ENCODE results near the gene NOS2.

NOS2 gene

GRCh38 chr17:27804113-27804512 lies 3.8 kb upstream of the NOS2 start:
- Histone ChIP-seq H3K27ac (ENCODE audit: low read length, poor library complexity, severe bottlenecking) (no peak overlapping the region), H4K91ac (ENCODE audit: low read length) (no peak overlapping the region), H2BK5ac (ENCODE audit: low read depth, low read length, poor library complexity, severe bottlenecking) (no peak overlapping the region), H3K14ac (ENCODE audit: low read length in 2 of 2) (no peak overlapping the region), H3K4me1 (ENCODE audit: control insufficient read depth, insufficient read depth, low read depth, low read length) (peaks cover 9% of the 10 kb centered on the region), H3K27me3 (ENCODE audit: control insufficient read depth in 1 of 2, insufficient read depth in 1 of 2, low read length in 2 of 2) (peaks cover 23 to 27% of the 10 kb centered on the region in 2 experiments), H2AK5ac (ENCODE audit: low read length, severe bottlenecking) (no peak overlapping the region), H3K23ac (ENCODE audit: low read length in 2 of 2) (no peak overlapping the region), H3K4me3 (ENCODE audit: insufficient read depth in 1 of 2, low read depth in 1 of 2, low read length in 2 of 2) (no peak overlapping the region), H3K79me1 (replicated peaks; ENCODE audit: low read length, poor library complexity, severe bottlenecking) (no peaks in the 10 kb centered on the region), H2BK120ac (ENCODE audit: low read depth, low read length) (no peak overlapping the region), H3K4ac (ENCODE audit: low read depth in 1 of 2, low read length in 2 of 2) (no peak overlapping the region), H3K4me2 (ENCODE audit: low read length, poor library complexity, severe bottlenecking) (no peak overlapping the region), H3K9me3 (ENCODE audit: control insufficient read depth, low read length) (no peaks in the 10 kb centered on the region), H3K18ac (ENCODE audit: low read depth in 1 of 2, low read length in 2 of 2) (no peak overlapping the region), H2BK15ac (ENCODE audit: low read depth, poor library complexity, severe bottlenecking) (no peak overlapping the region), H3K36me3 (ENCODE audit: control insufficient read depth in 1 of 2, insufficient read depth in 2 of 2, low read depth in 1 of 2, low read length in 2 of 2) (no peaks in the 10 kb centered on the region), H4K8ac (ENCODE audit: low read length) (no peak overlapping the region), H2BK12ac (ENCODE audit: low read length in 2 of 2) (no peak overlapping the region), H3K9ac (ENCODE audit: low read length) (no peak overlapping the region), H2AFZ (ENCODE audit: low read depth, low read length) (no peak overlapping the region)
- no peak for DNase-seq
- WGBS = 75% methylated on average over 10 of the region's 10 CpGs

GRCh38 chr17:27802962-27803680 lies 2.8 kb upstream of the NOS2 start:
- Histone ChIP-seq H4K8ac (ENCODE audit: low read length) (no peak overlapping the region), H2BK5ac (ENCODE audit: low read depth, low read length, poor library complexity, severe bottlenecking) (no peak overlapping the region), H3K79me1 (replicated peaks; ENCODE audit: low read length, poor library complexity, severe bottlenecking) (no peaks in the 10 kb centered on the region), H4K91ac (ENCODE audit: low read length) (no peak overlapping the region), H2BK120ac (ENCODE audit: low read depth, low read length) (no peak overlapping the region), H3K36me3 (ENCODE audit: control insufficient read depth in 1 of 2, insufficient read depth in 2 of 2, low read depth in 1 of 2, low read length in 2 of 2) (no peaks in the 10 kb centered on the region), H3K27me3 (ENCODE audit: control insufficient read depth in 1 of 2, insufficient read depth in 1 of 2, low read length in 2 of 2) (peaks cover 33 to 35% of the 10 kb centered on the region in 2 experiments), H2AFZ (ENCODE audit: low read depth, low read length) (no peak overlapping the region), H2BK12ac (ENCODE audit: low read length in 2 of 2) (no peak overlapping the region), H3K9ac (ENCODE audit: low read length) (no peak overlapping the region), H3K23ac (ENCODE audit: low read length in 2 of 2) (no peak overlapping the region), H3K4me3 (ENCODE audit: insufficient read depth in 1 of 2, low read depth in 1 of 2, low read length in 2 of 2) (no peak overlapping the region), H3K4ac (ENCODE audit: low read depth in 1 of 2, low read length in 2 of 2) (no peak overlapping the region), H3K9me3 (ENCODE audit: control insufficient read depth, low read length) (no peaks in the 10 kb centered on the region), H3K18ac (ENCODE audit: low read depth in 1 of 2, low read length in 2 of 2) (no peak overlapping the region), H3K4me2 (ENCODE audit: low read length, poor library complexity, severe bottlenecking) (no peak overlapping the region), H2AK5ac (ENCODE audit: low read length, severe bottlenecking) (no peak overlapping the region), H3K27ac (ENCODE audit: low read length, poor library complexity, severe bottlenecking) (no peak overlapping the region), H2BK15ac (ENCODE audit: low read depth, poor library complexity, severe bottlenecking) (no peak overlapping the region), H3K14ac (ENCODE audit: low read length in 2 of 2) (no peak overlapping the region), H3K4me1 (ENCODE audit: control insufficient read depth, insufficient read depth, low read depth, low read length) (peaks cover 8% of the 10 kb centered on the region)
- 64% methylated on average over 7 of the region's 7 CpGs for WGBS
- DNase-seq = no peak

- Histone ChIP-seq H3K18ac (ENCODE audit: low read depth in 1 of 2, low read length in 2 of 2) (no peak overlapping the region), H2BK120ac (ENCODE audit: low read depth, low read length) (no peak overlapping the region), H2AK5ac (ENCODE audit: low read length, severe bottlenecking) (no peak overlapping the region), H3K4ac (ENCODE audit: low read depth in 1 of 2, low read length in 2 of 2) (no peak overlapping the region), H3K4me2 (ENCODE audit: low read length, poor library complexity, severe bottlenecking) (no peak overlapping the region), H3K79me1 (replicated peaks; ENCODE audit: low read length, poor library complexity, severe bottlenecking) (no peaks in the 10 kb centered on the region), H4K91ac (ENCODE audit: low read length) (no peak overlapping the region), H2AFZ (ENCODE audit: low read depth, low read length) (no peak overlapping the region), H2BK5ac (ENCODE audit: low read depth, low read length, poor library complexity, severe bottlenecking) (no peak overlapping the region), H2BK12ac (ENCODE audit: low read length in 2 of 2) (no peak overlapping the region), H3K36me3 (ENCODE audit: control insufficient read depth in 1 of 2, insufficient read depth in 2 of 2, low read depth in 1 of 2, low read length in 2 of 2) (no peaks in the 10 kb centered on the region), H3K4me1 (ENCODE audit: control insufficient read depth, insufficient read depth, low read depth, low read length) (peaks cover 7% of the 10 kb centered on the region), H3K9me3 (ENCODE audit: control insufficient read depth, low read length) (no peaks in the 10 kb centered on the region), H3K27ac (ENCODE audit: low read length, poor library complexity, severe bottlenecking) (no peak overlapping the region), H4K8ac (ENCODE audit: low read length) (no peak overlapping the region), H3K27me3 (ENCODE audit: control insufficient read depth in 1 of 2, insufficient read depth in 1 of 2, low read length in 2 of 2) (peaks cover 44 to 46% of the 10 kb centered on the region in 2 experiments), H3K14ac (ENCODE audit: low read length in 2 of 2) (no peak overlapping the region), H3K9ac (ENCODE audit: low read length) (no peak overlapping the region), H3K23ac (ENCODE audit: low read length in 2 of 2) (no peak overlapping the region), H3K4me3 (ENCODE audit: insufficient read depth in 1 of 2, low read depth in 1 of 2, low read length in 2 of 2) (no peak overlapping the region), H2BK15ac (ENCODE audit: low read depth, poor library complexity, severe bottlenecking) (no peak overlapping the region)
- DNase-seq = no peak
- WGBS = 44% methylated on average over 2 of the region's 2 CpGs
Measured at GRCh38 chr17:27802033-27802432, 1.7 kb upstream of the NOS2 start.

GRCh38 chr17:27798376-27798775 lies 2.0 kb downstream of the NOS2 start:
- no peaks in the 10 kb centered on the region for H3K36me3 ChIP-seq (ENCODE audit: control insufficient read depth in 1 of 2, insufficient read depth in 2 of 2, low read depth in 1 of 2, low read length in 2 of 2)
- peaks cover 3% of the 10 kb centered on the region for H3K4me1 ChIP-seq (ENCODE audit: control insufficient read depth, insufficient read depth, low read depth, low read length)
- 80% methylated on average over 8 of the region's 8 CpGs for WGBS

More at GRCh38 chr17:27798376-27798775, 2.0 kb downstream of the NOS2 start:
- peaks cover 65 to 78% of the 10 kb centered on the region in 2 experiments for H3K27me3 ChIP-seq (ENCODE audit: control insufficient read depth in 1 of 2, insufficient read depth in 1 of 2, low read length in 2 of 2)
- H4K8ac ChIP-seq (ENCODE audit: low read length) = no peak overlapping the region
- no peak overlapping the region for H2AFZ ChIP-seq (ENCODE audit: low read depth, low read length)
- H2BK5ac ChIP-seq (ENCODE audit: low read depth, low read length, poor library complexity, severe bottlenecking) = no peak overlapping the region
- no peak overlapping the region for H3K4me2 ChIP-seq (ENCODE audit: low read length, poor library complexity, severe bottlenecking)
- H3K14ac ChIP-seq (ENCODE audit: low read length in 2 of 2) = no peak overlapping the region
- no peak overlapping the region for H4K91ac ChIP-seq (ENCODE audit: low read length)
- no peak overlapping the region for H3K4me3 ChIP-seq (ENCODE audit: insufficient read depth in 1 of 2, low read depth in 1 of 2, low read length in 2 of 2)
- DNase-seq = no peak
- H3K27ac ChIP-seq (ENCODE audit: low read length, poor library complexity, severe bottlenecking) = no peak overlapping the region
- no peak overlapping the region for H3K23ac ChIP-seq (ENCODE audit: low read length in 2 of 2)
- no peaks in the 10 kb centered on the region for H3K79me1 ChIP-seq (replicated peaks; ENCODE audit: low read length, poor library complexity, severe bottlenecking)
- no peak overlapping the region for H3K18ac ChIP-seq (ENCODE audit: low read depth in 1 of 2, low read length in 2 of 2)
- no peak overlapping the region for H3K4ac ChIP-seq (ENCODE audit: low read depth in 1 of 2, low read length in 2 of 2)
- H3K9me3 ChIP-seq (ENCODE audit: control insufficient read depth, low read length) = no peaks in the 10 kb centered on the region
- no peak overlapping the region for H2BK120ac ChIP-seq (ENCODE audit: low read depth, low read length)
- no peak overlapping the region for H2BK12ac ChIP-seq (ENCODE audit: low read length in 2 of 2)
- no peak overlapping the region for H2AK5ac ChIP-seq (ENCODE audit: low read length, severe bottlenecking)
- H2BK15ac ChIP-seq (ENCODE audit: low read depth, poor library complexity, severe bottlenecking) = no peak overlapping the region
- H3K9ac ChIP-seq (ENCODE audit: low read length) = no peak overlapping the region
